HG03025 (cell line): ENCODE measurements around the gene FGL2.
"Not testable (repeated sequence)": the region's sequence is repeated elsewhere in the genome, so short reads cannot be mapped to it uniquely, and the experiment has no call there.

Experiments used
- ATAC-seq: cut with Tn5 transposase; IDR thresholded peaks from one replicate; pipeline ENCODE4 v1.9.1; 2021; ENCODE audit warnings: mild to moderate bottlenecking, moderate library complexity; ENCODE audit not compliant: unreplicated experiment, low FRiP score

The FGL2 gene

GRCh38 chr7:77216181-77216845 lies 16.7 kb upstream of the FGL2 start:
- ATAC-seq = no peak

GRCh38 chr7:77209479-77210139 lies 10.0 kb upstream of the FGL2 start:
- ATAC-seq = no peak

- ATAC-seq = no peak
These were observed 8.8 kb upstream of the FGL2 start for GRCh38 chr7:77208416-77208815.

- ATAC-seq = no peak
These were observed 6.1 kb upstream of the FGL2 start for GRCh38 chr7:77205706-77206105.

GRCh38 chr7:77202481-77202976 lies 2.9 kb upstream of the FGL2 start:
- ATAC-seq = peak; percentile 92

GRCh38 chr7:77200542-77200941 lies 923 bp upstream of the FGL2 start:
- ATAC-seq = no peak

- no peak for ATAC-seq
These were observed 2.5 kb downstream of the FGL2 start for GRCh38 chr7:77197141-77197540.

- ATAC-seq = no peak
These were observed 10.7 kb downstream of the FGL2 start for GRCh38 chr7:77188731-77189437.

GRCh38 chr7:77185866-77186265 lies 13.8 kb downstream of the FGL2 start:
- no peak for ATAC-seq

- no peak for ATAC-seq
These were observed 14.6 kb downstream of the FGL2 start for GRCh38 chr7:77184990-77185389.

- no peak for ATAC-seq
These were observed 15.2 kb downstream of the FGL2 start for GRCh38 chr7:77184463-77184862.

GRCh38 chr7:77182261-77182660 lies 17.4 kb downstream of the FGL2 start:
- ATAC-seq = no peak

- no peak for ATAC-seq
These were observed 17.9 kb downstream of the FGL2 start for GRCh38 chr7:77181734-77182133.

GRCh38 chr7:77181015-77181595 lies 18.5 kb downstream of the FGL2 start:
- no peak for ATAC-seq

- ATAC-seq = not testable (repeated sequence)
These were observed 21.6 kb downstream of the FGL2 start for GRCh38 chr7:77178024-77178423.

- not testable (repeated sequence) for ATAC-seq
These were observed 22.2 kb downstream of the FGL2 start for GRCh38 chr7:77177321-77177904.

- not testable (repeated sequence) for ATAC-seq
These were observed 24.3 kb downstream of the FGL2 start for GRCh38 chr7:77175274-77175800.

- ATAC-seq = not testable (repeated sequence)
These were observed 25.2 kb downstream of the FGL2 start for GRCh38 chr7:77174418-77174817.

- ATAC-seq = not testable (repeated sequence)
These were observed 27.0 kb downstream of the FGL2 start for GRCh38 chr7:77172437-77173172.

GRCh38 chr7:77171073-77171472 lies 28.5 kb downstream of the FGL2 start:
- ATAC-seq = not testable (repeated sequence)
